Stimulated activated CD8-positive, alpha-beta memory T cell treated with anti-CD3 and anti-CD28 coated beads, Interleukin-15, amount 100 ng/mL, for 48 hours (primary cell): Measurements from ENCODE around the gene BCL6.

Source experiments
- DNase-seq, 2 donors: peaks; one replicate each; pipeline ENCODE4 v3.0.0-alpha.2; 2020; ENCODE audit warnings: low read depth in 2 of 2

Gene BCL6

DNA sequence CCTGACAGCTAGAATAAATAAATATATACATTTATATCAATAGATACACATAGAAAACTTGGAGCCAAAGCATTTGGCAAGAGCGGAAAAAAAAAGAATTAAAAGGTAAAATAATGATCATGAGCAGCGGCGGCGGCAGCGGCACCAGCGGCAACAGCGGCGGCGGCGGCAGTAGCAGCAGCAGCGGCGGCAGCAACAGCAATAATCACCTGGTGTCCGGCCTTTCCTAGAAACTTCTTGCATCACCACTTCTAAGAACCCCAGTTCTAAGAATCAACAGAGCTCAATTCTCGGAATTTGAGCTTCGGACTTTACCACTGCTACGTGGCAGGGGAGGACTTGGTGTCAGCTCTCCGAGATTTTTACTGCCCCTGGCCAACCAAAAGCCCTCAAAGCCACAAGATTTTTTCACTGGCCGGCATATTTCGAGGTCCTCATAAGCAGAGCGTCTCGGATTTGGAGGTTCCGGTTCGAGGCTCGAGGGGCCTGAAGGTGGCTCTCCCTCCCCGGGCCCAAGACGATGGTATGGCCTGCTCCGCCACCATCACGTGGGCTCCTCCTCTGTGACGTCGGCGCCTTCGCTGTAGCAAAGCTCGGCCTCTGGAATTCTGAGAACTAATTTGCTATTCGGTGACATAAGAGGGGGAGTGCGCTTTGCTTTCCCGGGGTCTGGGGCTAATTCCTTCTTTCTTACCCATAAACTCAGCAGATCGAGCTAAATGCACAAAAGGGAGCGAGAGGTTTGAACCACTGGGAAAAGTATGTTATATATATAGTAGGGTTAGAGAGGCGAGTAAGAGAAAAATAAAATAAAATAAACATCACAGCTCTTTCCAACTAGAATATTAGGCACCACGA, at the start of gene BCL6:
BCL6 (minus strand) TSS at position 268 of the 858 bp plus-strand sequence. CDS start 11,775 bp downstream, outside the sequence.
- DNase-seq, result peak; percentile 78 to 80

- DNase-seq, result no peak
These were observed 49.5 kb upstream of the BCL6 start for GRCh38 chr3:187794731-187795130.

GRCh38 chr3:187793618-187794017, 48.4 kb upstream of the BCL6 start:
- DNase-seq, result no peak

DNA sequence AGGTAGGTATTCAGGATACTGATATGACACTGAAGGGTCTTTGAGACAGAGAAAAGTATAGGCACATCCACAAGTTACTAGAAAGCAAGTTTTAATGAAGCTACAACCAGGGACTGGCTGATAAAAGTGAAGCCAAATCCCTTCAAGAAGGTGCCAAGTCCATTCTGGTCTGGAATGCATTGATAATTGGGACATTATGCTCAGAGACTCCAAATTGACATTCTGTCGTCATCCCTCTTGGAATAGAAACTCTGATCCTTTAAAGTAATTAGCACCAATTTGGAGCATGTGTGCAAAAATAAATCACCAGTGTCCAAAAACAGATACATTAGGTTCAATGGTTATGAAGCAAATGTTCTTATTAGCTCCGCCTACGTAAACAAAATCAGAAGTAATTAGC, 47.3 kb upstream of the BCL6 start:
- no peak for DNase-seq

- no peak for DNase-seq
These were observed 44.6 kb upstream of the BCL6 start for GRCh38 chr3:187789872-187790271.

DNA sequence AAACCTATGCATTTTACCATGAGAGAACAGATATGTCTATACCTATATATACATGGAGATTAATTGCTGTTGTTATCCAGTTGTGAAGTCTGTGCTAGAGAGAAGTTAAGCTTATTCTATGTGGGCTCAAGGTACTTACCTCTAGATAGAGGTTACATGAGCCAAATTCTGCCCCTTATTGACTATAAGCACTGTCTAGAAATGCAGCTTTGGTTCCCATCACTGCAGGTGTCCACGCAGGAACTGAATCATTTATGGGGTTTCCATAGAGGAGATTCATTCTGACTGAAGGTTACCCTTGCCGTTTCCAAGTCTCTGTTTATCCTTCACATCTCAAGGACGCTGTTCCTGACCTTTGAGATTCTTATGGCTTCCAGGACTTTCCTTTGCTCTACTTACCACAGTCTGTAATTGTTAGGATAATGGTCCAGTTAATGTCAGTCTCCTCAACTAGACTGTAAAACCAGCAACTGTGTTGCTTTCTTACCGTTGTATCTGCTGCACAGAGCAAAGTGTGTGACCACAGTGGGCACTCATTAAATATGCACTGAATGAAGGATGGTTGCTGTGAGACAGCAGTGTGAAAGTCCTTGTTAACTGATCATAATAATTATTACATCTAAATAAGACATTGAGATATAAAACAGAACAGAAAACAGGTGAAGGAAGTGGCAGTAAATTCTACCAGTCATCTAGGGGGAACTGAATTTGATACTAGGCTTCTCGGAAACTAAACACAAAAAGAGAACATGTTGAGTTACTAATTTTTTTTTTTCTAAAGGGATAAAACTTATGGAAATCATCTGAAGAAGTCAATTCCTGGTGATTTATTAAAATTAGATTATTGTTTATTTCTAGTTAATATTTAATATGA, 44.0 kb upstream of the BCL6 start:
- DNase-seq, result no peak

DNA sequence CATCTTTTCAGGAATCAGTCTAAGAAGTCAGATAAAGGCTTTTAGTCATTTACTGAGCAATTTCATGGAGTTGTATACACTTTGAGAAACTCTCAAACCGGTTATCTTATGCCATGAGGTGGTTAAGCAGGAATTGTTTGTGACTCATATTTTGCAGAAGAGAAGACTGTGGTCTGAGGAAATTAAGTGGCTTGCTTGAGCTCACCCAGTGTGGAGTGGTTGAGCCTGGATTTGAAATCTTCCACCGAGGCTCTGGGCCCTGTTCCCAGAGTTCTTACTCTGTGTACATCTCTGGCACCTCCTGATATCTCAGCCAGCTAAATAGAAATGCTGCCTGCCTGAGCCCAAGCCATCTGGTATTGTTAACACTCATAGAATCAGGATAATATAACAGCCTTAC, 37.8 kb upstream of the BCL6 start:
- no peak for DNase-seq

- no peak for DNase-seq
These were observed 36.7 kb upstream of the BCL6 start for GRCh38 chr3:187782006-187782405.

DNA sequence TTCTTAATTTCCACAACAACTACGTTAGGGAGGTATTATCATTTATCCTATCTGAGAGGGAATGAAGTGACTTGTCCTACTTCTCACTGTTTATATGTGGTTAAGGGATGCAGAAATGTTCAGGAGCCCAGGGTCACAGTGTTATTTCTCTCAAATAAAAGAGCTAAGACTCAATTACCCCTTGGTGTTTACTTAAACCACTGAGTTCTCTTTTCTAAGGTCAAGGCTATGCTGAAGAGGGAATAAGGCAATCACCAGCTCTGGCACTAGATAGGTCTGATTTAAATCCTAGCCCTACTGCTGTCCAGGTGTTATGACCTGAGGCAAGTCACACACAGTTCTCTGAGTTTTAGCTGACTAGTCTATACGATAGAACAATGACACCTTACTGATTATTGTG, 35.7 kb upstream of the BCL6 start:
- no peak for DNase-seq

DNA sequence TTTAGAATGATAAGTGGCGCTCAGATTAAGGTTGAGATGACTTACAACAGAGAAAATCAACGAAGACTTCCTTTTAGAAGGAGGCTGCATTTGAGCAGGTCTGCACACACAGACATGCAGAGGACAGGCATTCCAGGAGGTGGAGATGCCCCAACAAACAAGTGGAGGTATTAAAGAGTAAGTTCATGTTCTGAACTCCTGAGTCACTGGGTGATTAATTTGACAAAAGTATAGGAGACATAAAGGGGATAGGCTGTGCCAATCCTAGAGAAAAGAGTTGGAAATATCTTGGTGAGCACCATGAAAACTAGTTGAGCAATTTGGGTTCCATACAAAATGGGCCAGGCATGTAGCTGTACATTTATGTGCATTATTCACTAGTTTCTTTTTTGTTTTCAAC, 33.5 kb upstream of the BCL6 start:
- DNase-seq, result no peak

GRCh38 chr3:187777331-187777941, 32.2 kb upstream of the BCL6 start:
- DNase-seq, result no peak

DNA sequence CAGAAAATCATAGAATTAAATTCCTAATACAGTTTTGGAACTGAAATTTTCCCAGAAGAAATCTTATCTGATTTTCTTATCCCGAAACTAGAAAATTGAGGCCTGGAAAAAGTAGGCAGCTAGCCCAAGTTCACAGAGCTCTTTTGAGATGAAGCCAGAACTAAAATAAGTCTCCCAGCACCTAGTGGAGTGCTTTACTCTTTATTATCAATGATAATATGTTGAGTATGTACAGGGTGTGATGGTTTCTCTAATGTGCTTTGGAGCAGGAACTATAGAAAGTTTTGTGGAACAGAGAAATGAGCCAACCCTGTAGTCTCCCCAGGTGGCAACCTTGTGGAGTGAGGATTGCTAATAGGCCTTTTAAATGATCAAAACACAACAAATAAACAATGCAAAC, 30.3 kb upstream of the BCL6 start:
- DNase-seq, result no peak

DNA sequence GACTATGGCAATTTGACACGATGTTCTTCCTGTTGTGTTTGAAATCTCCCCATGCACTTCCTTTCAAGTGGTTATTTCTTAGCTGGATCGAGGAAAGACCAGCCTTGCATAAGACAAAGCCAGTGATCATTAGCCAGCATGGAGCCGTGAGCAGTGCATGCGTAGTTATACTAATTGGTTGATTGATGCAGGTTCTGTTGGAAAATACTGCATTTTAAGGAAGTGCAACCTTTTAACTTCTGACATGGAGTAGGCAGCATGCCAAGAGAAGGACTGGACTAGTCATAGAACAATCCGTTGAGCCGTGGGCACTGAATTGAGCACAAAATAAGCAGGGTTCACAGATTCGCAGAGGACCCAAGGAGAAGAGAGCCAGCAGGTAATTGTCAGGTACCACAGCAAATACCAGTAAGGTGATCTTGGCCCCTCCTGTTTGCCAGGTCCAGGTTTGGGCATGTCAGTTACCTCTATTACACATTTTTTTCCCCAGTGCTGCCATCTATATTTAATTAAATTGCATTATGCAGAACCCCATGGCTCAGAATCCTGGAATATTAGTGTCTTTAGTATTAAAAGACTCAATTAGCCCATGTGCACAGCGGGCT, 29.0 kb upstream of the BCL6 start:
- no peak for DNase-seq

DNA sequence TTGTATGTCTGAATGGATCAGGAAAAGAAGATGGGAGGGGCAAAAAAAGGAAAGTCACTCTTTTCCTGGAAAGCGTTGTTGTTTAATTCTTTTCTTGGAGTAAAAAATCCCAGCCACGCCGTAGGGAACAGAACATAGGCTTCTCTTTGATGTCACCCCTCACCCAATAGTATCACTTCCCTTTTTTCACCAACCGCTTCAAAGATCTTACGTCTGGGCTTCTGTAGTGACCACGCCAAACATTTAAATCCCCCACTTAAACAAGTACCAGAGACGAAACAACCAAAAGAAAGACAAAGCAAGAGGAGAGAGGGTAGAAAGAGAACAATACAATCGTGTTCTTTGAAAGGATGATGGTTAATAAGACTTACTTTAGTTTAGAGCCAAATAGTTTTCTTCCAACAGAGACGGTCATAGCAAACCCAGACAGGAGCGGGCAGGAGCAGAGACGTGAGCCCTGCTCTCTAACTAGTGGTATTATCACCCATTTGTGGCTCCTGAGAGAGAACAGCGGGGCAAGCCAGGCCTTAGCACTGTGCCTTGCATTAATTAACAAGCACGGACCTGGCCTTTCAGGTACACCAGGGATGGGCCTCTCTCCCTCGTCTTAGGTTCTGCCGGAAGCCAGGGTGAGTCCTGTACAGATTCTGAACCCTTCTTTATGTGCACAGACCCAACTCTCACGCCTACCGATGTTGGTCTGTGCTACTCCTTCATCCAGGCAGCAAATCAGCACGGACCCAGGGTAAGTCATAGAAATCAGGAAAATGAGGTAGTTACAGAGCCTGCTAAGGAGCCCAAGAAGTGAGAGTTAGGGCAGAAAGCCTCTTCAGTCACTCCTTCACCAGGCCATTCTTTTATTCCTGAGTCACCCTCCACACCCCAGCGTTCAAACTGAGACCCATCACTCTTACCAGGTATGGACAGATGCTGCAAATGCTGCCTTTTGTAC, 28.2 kb upstream of the BCL6 start:
- no peak for DNase-seq

DNA sequence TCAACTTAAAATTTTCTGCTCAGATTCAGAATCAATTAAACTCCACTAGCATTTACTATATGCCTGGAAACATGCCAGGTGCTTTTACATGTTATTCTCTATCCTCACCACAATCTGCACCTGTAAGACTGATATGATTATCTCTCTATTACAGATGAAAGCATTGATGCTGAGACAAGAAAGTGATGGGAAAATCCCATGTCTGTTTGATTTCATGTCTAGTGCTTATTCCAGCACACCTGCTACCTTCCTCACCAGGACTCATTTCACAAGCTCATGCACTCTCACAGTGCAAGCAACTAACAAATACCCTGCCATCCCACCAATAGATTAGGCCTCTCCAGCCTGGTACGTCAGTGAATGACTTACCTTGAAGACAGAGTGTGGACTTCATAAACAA, 25.0 kb upstream of the BCL6 start:
- DNase-seq, result no peak

GRCh38 chr3:187769771-187770170, 24.5 kb upstream of the BCL6 start:
- no peak for DNase-seq

GRCh38 chr3:187767266-187768012, 22.2 kb upstream of the BCL6 start:
- no peak for DNase-seq

DNA sequence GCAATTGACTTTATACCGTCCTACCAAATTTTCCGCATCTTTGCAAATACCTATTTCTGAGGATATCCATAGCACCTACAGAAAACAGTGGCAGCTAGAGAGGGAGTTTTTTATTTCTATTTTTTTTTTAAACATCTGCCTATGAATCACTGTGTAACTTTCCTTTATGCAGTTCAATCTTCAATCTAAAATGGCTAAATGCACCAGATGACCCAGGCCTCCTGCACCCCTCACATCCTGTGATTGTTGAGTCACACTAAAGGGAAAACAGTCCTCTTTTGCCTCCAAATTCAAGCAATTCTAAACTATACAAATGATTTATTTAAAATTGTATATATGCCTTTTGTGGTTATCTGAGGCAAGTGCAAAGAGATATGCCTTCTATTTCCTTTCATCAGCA, 20.1 kb upstream of the BCL6 start:
- no peak for DNase-seq

- DNase-seq, result no peak
These were observed 18.8 kb upstream of the BCL6 start for GRCh38 chr3:187763850-187764648.
